GM18861 (cell line): ENCODE results near the gene HEPH.
"Not testable (repeated sequence)": the region's sequence is repeated elsewhere in the genome, so short reads cannot be mapped to it uniquely, and the experiment has no call there.

Experiments
- ATAC-seq: cut with Tn5 transposase; IDR thresholded peaks from one replicate; pipeline ENCODE4 v1.9.1; 2021; ENCODE audit not compliant: unreplicated experiment

Gene HEPH

GRCh38 chrX:66200855-66201795, 37.1 kb downstream of the HEPH start:
- no peak for ATAC-seq

- ATAC-seq, result no peak
These were observed 39.1 kb downstream of the HEPH start for GRCh38 chrX:66203114-66203513.

- ATAC-seq, result no peak
These were observed 57.8 kb downstream of the HEPH start for GRCh38 chrX:66221856-66222255.

GRCh38 chrX:66232296-66232695, 68.2 kb downstream of the HEPH start:
- no peak for ATAC-seq

- no peak for ATAC-seq
These were observed 69.2 kb downstream of the HEPH start for GRCh38 chrX:66233209-66233608.

- ATAC-seq, result not testable (repeated sequence)
These were observed 69.9 kb downstream of the HEPH start for GRCh38 chrX:66233904-66234303.

GRCh38 chrX:66255359-66255967, 91.4 kb downstream of the HEPH start:
- ATAC-seq, result no peak

GRCh38 chrX:66262807-66263206, 98.8 kb downstream of the HEPH start:
- ATAC-seq, result no peak
